NT2/D1 (cell line): ENCODE data around the gene SLC6A13.

ENCODE experiments used
- DNase-seq: peaks from one replicate; pipeline ENCODE4 v3.0.0-alpha.2; 2011; ENCODE audit warnings: low read depth, low spot score
- H3K27me3 ChIP-seq: 2 replicates; pipeline ENCODE4 v1.6.0; 2011; ENCODE audit warnings: mild to moderate bottlenecking; ENCODE audit not compliant: insufficient read length, insufficient read depth
- H3K36me3 ChIP-seq: 2 replicates; pipeline ENCODE4 v1.6.1; 2011; ENCODE audit warnings: mild to moderate bottlenecking, low read length, mixed read lengths; ENCODE audit not compliant: insufficient read depth, insufficient read length
- H3K4me1 ChIP-seq: 2 replicates; pipeline ENCODE4 v1.5.1; 2011; ENCODE audit not compliant: insufficient read depth, insufficient read length
- H3K4me3 ChIP-seq: 2 replicates; pipeline ENCODE4 v1.5.1; 2011; ENCODE audit warnings: low read depth; ENCODE audit not compliant: insufficient read length
- H3K9ac ChIP-seq: 2 replicates; pipeline ENCODE4 v1.6.0; 2011; ENCODE audit warnings: low read depth; ENCODE audit not compliant: insufficient read length
- H3K9me3 ChIP-seq: 2 replicates; pipeline ENCODE4 v1.5.1; 2011; ENCODE audit warnings: mild to moderate bottlenecking, low read length; ENCODE audit not compliant: insufficient read depth
- SUZ12 ChIP-seq: IDR thresholded peaks from 2 replicates; pipeline ENCODE4 v1.6.1; 2011; ENCODE audit not compliant: insufficient read length, insufficient read depth; ENCODE audit errors: extremely low read depth
- YY1 ChIP-seq: IDR thresholded peaks from 2 replicates; pipeline ENCODE4 v1.6.1; 2011; ENCODE audit not compliant: insufficient read length, insufficient read depth
- ZNF274 ChIP-seq: IDR thresholded peaks from 2 replicates; pipeline ENCODE4 v1.6.1; 2011; ENCODE audit warnings: mild to moderate bottlenecking, low read depth, low read length

SLC6A13 gene

DNA sequence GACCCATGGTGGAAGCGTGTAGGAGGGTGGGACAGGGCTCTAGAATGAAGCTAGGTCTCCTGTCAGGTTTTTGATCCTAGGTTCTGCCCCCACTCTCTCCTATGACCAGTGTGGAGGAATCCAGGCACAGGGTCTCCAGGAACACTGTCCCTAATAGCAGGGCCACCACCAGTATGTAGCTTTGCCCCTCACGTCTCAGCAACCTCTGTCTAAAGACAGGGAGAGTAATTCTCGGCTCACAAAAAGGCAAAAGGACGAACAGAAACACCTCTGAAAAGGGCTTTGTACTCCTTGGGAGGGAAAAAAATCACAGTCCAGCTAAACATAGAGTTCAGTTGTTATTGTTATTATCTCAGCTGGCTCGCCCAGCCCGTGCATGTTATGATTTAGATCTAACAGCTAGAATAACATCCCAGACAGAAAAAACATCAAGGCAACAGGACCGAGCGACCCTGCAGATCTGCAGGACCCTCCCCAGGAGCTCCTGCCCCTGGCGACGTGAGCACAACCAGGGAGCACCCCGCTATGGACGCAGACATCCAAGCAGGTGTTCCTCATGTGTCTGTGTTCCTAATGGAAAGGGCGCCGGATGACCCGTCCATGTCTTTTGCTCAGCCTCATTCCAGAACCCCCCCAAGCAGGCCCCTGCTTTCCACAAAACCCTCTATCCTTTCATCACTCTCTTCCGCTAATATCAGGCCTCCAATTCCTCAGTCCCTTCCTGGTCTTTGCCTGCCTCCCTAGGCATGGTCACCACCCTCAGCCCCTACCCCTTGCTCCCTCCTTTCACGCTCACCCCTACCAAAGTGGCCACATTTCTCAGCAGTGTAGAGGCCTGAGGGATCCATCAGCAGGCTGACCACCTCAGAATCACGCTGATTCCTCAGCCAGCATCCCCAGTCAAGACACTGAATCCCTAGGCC is 34.5 kb downstream of the SLC6A13 start:
- Histone ChIP-seq H3K36me3 (no peaks in the 10 kb centered on the region), H3K4me3 (no peak overlapping the region), H3K9ac (no peak overlapping the region), H3K4me1 (peaks cover 17% of the 10 kb centered on the region), H3K9me3 (no peaks in the 10 kb centered on the region), H3K27me3 (peaks cover 3% of the 10 kb centered on the region)
- TF ChIP-seq ZNF274 (no peak), SUZ12 (no peak), YY1 (no peak)
- no peak for DNase-seq

- no peak for DNase-seq
- TF ChIP-seq YY1 (no peak), ZNF274 (no peak), SUZ12 (no peak)
- H3K9ac ChIP-seq = no peak overlapping the region
- H3K4me1 ChIP-seq = peaks cover 9% of the 10 kb centered on the region
- no peaks in the 10 kb centered on the region for H3K9me3 ChIP-seq
- no peak overlapping the region for H3K4me3 ChIP-seq
- H3K36me3 ChIP-seq = no peaks in the 10 kb centered on the region
- peaks cover 3% of the 10 kb centered on the region for H3K27me3 ChIP-seq
Measured at GRCh38 chr12:227286-227915, 35.2 kb downstream of the SLC6A13 start.

DNA sequence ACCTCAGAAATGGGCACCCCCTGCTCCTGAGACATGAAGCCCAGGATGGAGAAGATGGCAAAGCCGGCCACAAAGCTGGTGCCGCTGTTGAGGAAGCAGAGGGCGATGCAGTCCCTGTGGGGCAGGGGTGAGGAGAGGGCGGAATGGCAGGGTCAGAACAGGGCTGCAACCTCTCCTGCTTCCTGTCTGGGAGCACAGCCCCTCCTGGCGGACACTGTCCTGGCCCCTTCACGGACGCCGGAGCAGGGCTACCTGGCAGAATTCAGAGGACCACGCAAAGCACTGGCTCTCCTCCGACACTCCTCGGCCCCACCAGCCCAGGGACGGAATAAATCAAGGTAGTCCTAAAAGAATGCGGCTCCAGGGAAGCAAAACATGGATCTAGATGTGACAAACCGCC is 36.2 kb downstream of the SLC6A13 start:
- Histone ChIP-seq H3K4me1 (peaks cover 9% of the 10 kb centered on the region), H3K36me3 (no peaks in the 10 kb centered on the region), H3K9ac (no peak overlapping the region), H3K4me3 (no peak overlapping the region), H3K9me3 (no peaks in the 10 kb centered on the region), H3K27me3 (peaks cover 3% of the 10 kb centered on the region)
- TF ChIP-seq SUZ12 = no peak
- no peak for TF ChIP-seq ZNF274
- TF ChIP-seq YY1 = no peak
- no peak for DNase-seq

- no peak overlapping the region for H3K4me3 ChIP-seq
- H3K27me3 ChIP-seq = peaks cover 3% of the 10 kb centered on the region
- H3K9me3 ChIP-seq = no peaks in the 10 kb centered on the region
- peaks cover 17% of the 10 kb centered on the region for H3K4me1 ChIP-seq
- no peak for TF ChIP-seq ZNF274
- no peak for TF ChIP-seq YY1
- TF ChIP-seq SUZ12 = no peak
- H3K36me3 ChIP-seq = no peaks in the 10 kb centered on the region
- no peak overlapping the region for H3K9ac ChIP-seq
- no peak for DNase-seq
Measured at GRCh38 chr12:225012-225411, 37.6 kb downstream of the SLC6A13 start.

GRCh38 chr12:224330-224729 is 38.3 kb downstream of the SLC6A13 start:
- H3K9me3 ChIP-seq = no peaks in the 10 kb centered on the region
- no peak overlapping the region for H3K4me3 ChIP-seq
- peaks cover 3% of the 10 kb centered on the region for H3K27me3 ChIP-seq
- H3K9ac ChIP-seq = no peak overlapping the region
- H3K4me1 ChIP-seq = peaks cover 17% of the 10 kb centered on the region
- no peak for DNase-seq
- TF ChIP-seq YY1 = no peak
- no peak for TF ChIP-seq ZNF274
- no peak for TF ChIP-seq SUZ12
- no peaks in the 10 kb centered on the region for H3K36me3 ChIP-seq

GRCh38 chr12:223841-224240 is 38.8 kb downstream of the SLC6A13 start:
- TF ChIP-seq YY1 (no peak), ZNF274 (no peak), SUZ12 (no peak)
- Histone ChIP-seq H3K9me3 (no peaks in the 10 kb centered on the region), H3K4me3 (no peak overlapping the region), H3K36me3 (no peaks in the 10 kb centered on the region), H3K27me3 (peaks cover 3% of the 10 kb centered on the region), H3K4me1 (peaks cover 17% of the 10 kb centered on the region), H3K9ac (no peak overlapping the region)
- no peak for DNase-seq

DNA sequence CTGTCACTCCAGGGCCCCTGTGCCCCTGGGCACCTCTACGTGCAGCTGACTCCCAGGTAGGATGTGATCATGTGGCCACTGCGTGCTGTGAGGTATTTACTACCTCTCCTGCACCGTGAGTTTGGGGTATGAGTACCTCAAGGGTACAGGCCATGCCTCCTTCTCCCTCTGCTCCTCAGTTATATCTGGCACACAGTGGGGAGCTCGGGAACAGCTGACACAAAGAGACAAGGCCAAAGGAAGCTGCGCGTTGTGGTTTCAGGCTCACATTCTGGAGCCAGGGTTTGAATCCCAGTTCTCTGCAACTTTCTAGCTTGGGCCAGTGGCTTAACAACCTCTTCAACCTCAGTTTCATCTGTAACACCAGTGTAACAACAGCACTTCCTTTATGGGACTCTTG is 40.9 kb downstream of the SLC6A13 start:
- Histone ChIP-seq H3K9me3 (no peaks in the 10 kb centered on the region), H3K9ac (no peak overlapping the region), H3K27me3 (no peaks in the 10 kb centered on the region)

More for the DNA sequence above, 40.9 kb downstream of the SLC6A13 start:
- H3K4me3 ChIP-seq = no peak overlapping the region
- DNase-seq = no peak
- TF ChIP-seq ZNF274 = no peak
- TF ChIP-seq YY1 = no peak
- no peak for TF ChIP-seq SUZ12
- H3K36me3 ChIP-seq = no peaks in the 10 kb centered on the region
- peaks cover 22% of the 10 kb centered on the region for H3K4me1 ChIP-seq
